H1 (cell line): ENCODE data around the gene TBC1D2. TPM values are rescaled to one million over a fixed set of nuclear protein-coding genes. Genes with fewer than 3 reads are reported as not detected.

Experiments used
- CTCF ChIA-PET: fragments of 300-600 bp; sonication (Branson Sonifier 250); formaldehyde crosslinking; loops from one replicate; lab custom pipeline; 2021; ENCODE audit not compliant: partially characterized antibody; lab: Charles Lee
- POLR2A ChIA-PET: fragments of 300-600 bp; sonication (Branson Sonifier 250); formaldehyde crosslinking; loops from one replicate; lab custom pipeline; 2021; ENCODE audit warnings: inconsistent platforms; ENCODE audit not compliant: partially characterized antibody; lab: Charles Lee
- DNase-seq, 2 experiments: peaks; one replicate each; pipeline versions ENCODE4 v3.0.0 to v3.0.0-alpha.2; 2010 to 2022; ENCODE audit warnings: low spot score in 2 of 2, low read depth in 1 of 2, mixed read lengths in 1 of 2
- FAIRE-seq: peaks from 2 replicates; lab custom pipeline; 2011; peaks lifted over from hg19 to GRCh38; lab: Jason Lieb, UNC
- H2AFZ ChIP-seq: 2 replicates; pipeline ENCODE4 v1.8.1; 2012; ENCODE audit warnings: low read length, inconsistent platforms
- H2AK5ac ChIP-seq: 2 replicates; pipeline ENCODE4 v1.6.1; 2013; ENCODE audit warnings: low read depth, low read length
- H2BK120ac ChIP-seq: replicated peaks from 2 replicates; pipeline ENCODE3; 2013; ENCODE audit warnings: low read depth, low read length, inconsistent platforms
- H2BK12ac ChIP-seq: 2 replicates; pipeline ENCODE4 v1.6.1; 2013; ENCODE audit warnings: low read depth, low read length
- H2BK15ac ChIP-seq: 2 replicates; pipeline ENCODE4 v1.6.1; 2013; ENCODE audit warnings: low read length
- H2BK20ac ChIP-seq: 2 replicates; pipeline ENCODE4 v1.6.1; 2013; ENCODE audit warnings: low read length
- H2BK5ac ChIP-seq: 2 replicates; pipeline ENCODE4 v1.6.1; 2013; ENCODE audit warnings: low read depth, low read length
- H3K14ac ChIP-seq: 2 replicates; pipeline ENCODE4 v1.6.1; 2013; ENCODE audit warnings: inconsistent platforms; ENCODE audit not compliant: insufficient read length
- H3K18ac ChIP-seq: 2 replicates; pipeline ENCODE4 v1.6.1; 2013; ENCODE audit warnings: low read length; ENCODE audit errors: extremely low read depth
- H3K23ac ChIP-seq: 2 replicates; pipeline ENCODE4 v1.6.1; 2013; ENCODE audit warnings: inconsistent platforms; ENCODE audit not compliant: insufficient read length
- H3K23me2 ChIP-seq: 2 replicates; pipeline ENCODE4 v1.6.1; 2013; ENCODE audit warnings: low read depth, low read length
- H3K27ac ChIP-seq: 2 replicates; pipeline ENCODE4 v1.6.1; 2011; ENCODE audit warnings: low read depth, low read length, inconsistent platforms
- H3K27me3 ChIP-seq, 4 experiments: replicated peaks in 1 of 4; 1 replicate in 1 of 4; 2 replicates in 3 of 4; pipeline versions ENCODE4 v1.6.1 to v1.8.1; 2011 to 2013; ENCODE audit warnings: low read length in 3 of 4, mild to moderate bottlenecking in 3 of 4, inconsistent platforms in 2 of 4, mixed read lengths in 2 of 4, moderate library complexity in 1 of 4; ENCODE audit not compliant: control insufficient read depth in 3 of 4, insufficient read depth in 3 of 4; ENCODE audit errors: extremely low read depth in 1 of 4
- H3K36me3 ChIP-seq, 4 experiments: 2 replicates each; pipeline versions ENCODE4 v1.6.1 to v1.8.1; 2011 to 2013; ENCODE audit warnings: mild to moderate bottlenecking in 4 of 4, low read length in 3 of 4, moderate library complexity in 2 of 4, control low read depth in 1 of 4, inconsistent platforms in 1 of 4; ENCODE audit not compliant: insufficient read depth in 4 of 4, control insufficient read depth in 2 of 4
- H3K4ac ChIP-seq: replicated peaks from 2 replicates; pipeline ENCODE3; 2013; ENCODE audit warnings: low read length, low read depth, mixed read lengths, inconsistent platforms; ENCODE audit not compliant: insufficient read length
- H3K4me1 ChIP-seq, 4 experiments: replicated peaks in 1 of 4; 1 replicate in 1 of 4; 2 replicates in 3 of 4; pipeline versions ENCODE4 v1.6.1 to v1.8.1; 2011 to 2013; ENCODE audit warnings: low read length in 3 of 4, inconsistent platforms in 2 of 4, mixed read lengths in 1 of 4; ENCODE audit not compliant: insufficient read depth in 4 of 4, control insufficient read depth in 3 of 4
- H3K4me2 ChIP-seq, 2 experiments: 2 replicates each; pipeline versions ENCODE4 v1.6.1 to v1.8.1; 2011 to 2013; ENCODE audit warnings: low read depth in 2 of 2, low read length in 2 of 2, control low read depth in 1 of 2, inconsistent platforms in 1 of 2, mild to moderate bottlenecking in 1 of 2; ENCODE audit not compliant: insufficient read depth in 1 of 2
- H3K4me3 ChIP-seq, 4 experiments: fragments of 200-600, 300-600 bp in 1 of 4; sonication (generic), shearing (Covaris generic), sonication (Bioruptor Twin) in 1 of 4; 2 replicates each; pipeline versions ENCODE4 v1.5.1 to v1.8.1; 2011 to 2016; ENCODE audit warnings: low read length in 4 of 4, low read depth in 3 of 4, control low read depth in 2 of 4, inconsistent platforms in 2 of 4, mild to moderate bottlenecking in 2 of 4, mixed read lengths in 1 of 4, moderate library complexity in 1 of 4; ENCODE audit not compliant: insufficient read depth in 2 of 4; ENCODE audit errors: extremely low read depth in 1 of 4
- H3K56ac ChIP-seq: replicated peaks from 2 replicates; pipeline ENCODE3; 2013; ENCODE audit warnings: low read depth, mild to moderate bottlenecking, mixed read lengths, low read length, inconsistent platforms; ENCODE audit not compliant: insufficient read length
- H3K79me1 ChIP-seq: 2 replicates; pipeline ENCODE4 v1.6.1; 2013; ENCODE audit warnings: low read depth, low read length, control low read depth
- H3K79me2 ChIP-seq, 2 experiments: 2 replicates each; pipeline versions ENCODE4 v1.6.1 to v1.8.1; 2012 to 2013; ENCODE audit warnings: low read length in 2 of 2, mild to moderate bottlenecking in 2 of 2, inconsistent platforms in 1 of 2; ENCODE audit not compliant: insufficient read depth in 2 of 2, control insufficient read depth in 1 of 2
- H3K9ac ChIP-seq, 4 experiments: replicated peaks in 1 of 4; 1 replicate in 1 of 4; 2 replicates in 3 of 4; pipeline versions ENCODE4 v1.6.1 to v1.8.1; 2011 to 2013; ENCODE audit warnings: low read depth in 3 of 4, low read length in 3 of 4, control low read depth in 2 of 4, mild to moderate bottlenecking in 2 of 4, moderate library complexity in 2 of 4, inconsistent platforms in 1 of 4; ENCODE audit errors: extremely low read depth in 1 of 4
- H3K9me3 ChIP-seq, 2 experiments: 2 replicates each; pipeline versions ENCODE4 v1.6.1 to v1.8.1; 2012 to 2013; ENCODE audit warnings: mild to moderate bottlenecking in 2 of 2, moderate library complexity in 2 of 2, control low read depth in 1 of 2, inconsistent platforms in 1 of 2, low read depth in 1 of 2, low read length in 1 of 2, mixed read lengths in 1 of 2; ENCODE audit not compliant: insufficient read depth in 2 of 2
- H4K20me1 ChIP-seq, 2 experiments: replicated peaks in 1 of 2; 2 replicates each; pipeline versions ENCODE3 to v1.8.1; 2011 to 2013; ENCODE audit warnings: inconsistent platforms in 2 of 2, low read length in 2 of 2, mild to moderate bottlenecking in 1 of 2; ENCODE audit not compliant: insufficient read depth in 2 of 2, control insufficient read depth in 1 of 2
- H4K5ac ChIP-seq: 2 replicates; pipeline ENCODE4 v1.6.1; 2013; ENCODE audit warnings: low read length, low read depth, mixed read lengths, inconsistent platforms; ENCODE audit not compliant: insufficient read length
- H4K8ac ChIP-seq: 2 replicates; pipeline ENCODE4 v1.8.0; 2013; ENCODE audit warnings: mild to moderate bottlenecking, moderate library complexity, low read length, inconsistent platforms; ENCODE audit not compliant: insufficient read depth; ENCODE audit errors: extremely low read depth
- H4K91ac ChIP-seq: replicated peaks from 2 replicates; pipeline ENCODE3; 2013; ENCODE audit warnings: low read length, mixed read lengths, inconsistent platforms; ENCODE audit not compliant: insufficient read length
- BACH1 ChIP-seq: IDR thresholded peaks from 2 replicates; pipeline ENCODE4 v1.6.1; 2012; ENCODE audit warnings: low read length, improper control_type of control experiment
- CBX8 ChIP-seq: fragments of 300-800, 300-1000 bp; sonication (generic); IDR thresholded peaks from 2 replicates; pipeline ENCODE4 v1.7.1; 2016; ENCODE audit warnings: low read depth, low read length, borderline replicate concordance
- CHD2 ChIP-seq: IDR thresholded peaks from 2 replicates; pipeline ENCODE4 v1.6.1; 2012; ENCODE audit warnings: low read length, improper control_type of control experiment
- EZH2 ChIP-seq: fragments of 200-600 bp; sonication (generic); IDR thresholded peaks from 2 replicates; pipeline ENCODE4 v1.7.1; 2012; ENCODE audit warnings: low read depth, mild to moderate bottlenecking, moderate library complexity, low read length, inconsistent platforms; ENCODE audit not compliant: severe bottlenecking
- GTF2F1 ChIP-seq: IDR thresholded peaks from 2 replicates; pipeline ENCODE4 v1.6.1; 2012; ENCODE audit warnings: low read depth, low read length, improper control_type of control experiment, borderline replicate concordance
- JUND ChIP-seq: IDR thresholded peaks from 2 replicates; pipeline ENCODE4 v1.6.1; 2011; ENCODE audit warnings: mild to moderate bottlenecking, improper control_type of control experiment, low read length
- POLR2A ChIP-seq, 2 experiments: IDR thresholded peaks; 1 replicate in 1 of 2; 2 replicates in 1 of 2; pipeline ENCODE4 v1.6.1; 2011; ENCODE audit warnings: low read depth in 2 of 2, low read length in 2 of 2, mild to moderate bottlenecking in 2 of 2; ENCODE audit errors: control extremely low read depth in 1 of 2
- SAP30 ChIP-seq: fragments of 300-600 bp; sonication (generic); IDR thresholded peaks from 2 replicates; pipeline ENCODE4 v1.7.1; 2012; ENCODE audit warnings: low read length, moderate library complexity, mild to moderate bottlenecking, inconsistent platforms; ENCODE audit not compliant: insufficient read depth, insufficient replicate concordance
- SIN3A ChIP-seq, 2 experiments: IDR thresholded peaks in 1 of 2; conservative IDR thresholded peaks in 1 of 2; 2 replicates each; pipeline ENCODE4 v1.6.1; 2011 to 2012; ENCODE audit warnings: low read length in 2 of 2, improper control_type of control experiment in 1 of 2, low read depth in 1 of 2, mild to moderate bottlenecking in 1 of 2
- WGBS, 2 experiments: shearing (Covaris generic) in 1 of 2; methylation state at CpG; one replicate each; pipeline versions ENCODE4 v1.1.6 to v1.1.7; 2013 to 2015; ENCODE audit warnings: low lambda C conversion rate in 2 of 2, mixed read lengths in 2 of 2, inconsistent platforms in 1 of 2, low coverage in 1 of 2, missing lambda C conversion rate in 1 of 2; ENCODE audit not compliant: insufficient replicate concordance in 2 of 2, insufficient coverage in 1 of 2, insufficient read length in 1 of 2; ENCODE audit errors: extremely low coverage in 1 of 2, missing lambda C conversion rate in 1 of 2; 5-methylcytosine and 5-hydroxymethylcytosine counted together
- polyA plus RNA-seq, 7 experiments: library from polyadenylated mRNA; depleted of rRNA in 3 of 7; stranded (reverse) in 5 of 7; unstranded in 2 of 7; fragments of >200 nt in 5 of 7; fragments of 200-250 nt in 2 of 7; gene quantifications; 1 replicate in 5 of 7; 2 replicates in 1 of 7; 4 replicates in 1 of 7; pipeline versions ENCODE4 v1.2.1 to v1.2.3, GENCODE V29; 2011 to 2013; ENCODE audit warnings: missing spikeins in 2 of 7, mixed read lengths in 2 of 7
- total RNA-seq: library from RNA; stranded (reverse); fragmentation: NEBNext Ultra II Directional; extraction: Animal tissue kit (Norgen Biotek cat#: 25700); gene quantifications from 2 replicates; pipeline ENCODE4 v1.2.1, GENCODE V29; 2021
- TF ChIP-seq, protein P1 (sequence below): IDR thresholded peaks from 2 replicates; pipeline ENCODE4 v1.6.1; 2012; ENCODE audit warnings: inconsistent platforms

TBC1D2 gene
- total and polyA plus RNA-seq, 2 of the 8 experiments (the other 6 are each of a cell fraction or from before 2014, with no cell fraction given), result 7.4 TPM

DNA sequence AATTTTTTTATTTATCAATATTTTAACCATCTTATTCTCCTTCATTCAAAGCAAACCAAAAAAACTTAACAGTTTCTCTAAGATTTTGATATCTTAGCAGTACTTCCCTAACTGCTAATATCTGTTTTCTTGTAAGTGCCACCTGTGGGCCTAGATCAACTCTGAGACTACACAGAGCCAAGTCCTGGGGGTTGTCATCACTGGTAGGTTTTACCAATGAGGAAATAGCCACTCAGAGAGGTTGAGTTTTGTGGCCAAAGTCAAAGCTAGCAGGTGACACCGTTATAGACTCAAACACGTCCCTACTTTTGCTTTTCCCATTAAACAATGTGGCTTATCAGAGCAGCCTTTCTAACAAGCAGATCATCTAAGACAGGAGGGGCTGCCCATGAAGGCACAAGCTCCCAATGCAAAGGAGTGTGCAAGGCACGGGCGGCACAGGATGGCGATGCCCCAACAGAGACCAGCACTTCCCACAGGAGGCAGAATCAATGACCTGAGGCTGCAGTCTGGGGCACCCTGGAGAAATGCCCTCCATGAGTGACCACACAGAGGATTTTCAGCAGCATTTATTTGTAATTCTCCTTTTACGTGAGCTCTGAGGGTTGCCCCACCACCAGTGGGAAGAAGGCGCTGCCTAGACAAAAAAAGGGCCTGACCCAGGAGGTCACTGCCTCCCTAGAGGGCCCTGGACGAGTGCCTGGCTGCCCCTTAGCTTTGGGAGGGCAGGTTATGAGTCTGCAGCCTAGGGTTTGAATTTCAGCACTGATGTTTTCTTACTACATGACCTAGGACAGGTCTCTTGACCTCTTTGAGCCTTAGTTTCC is 7.4 kb downstream of the TBC1D2 start:
- no peak overlapping the region for H2BK5ac ChIP-seq
- 90% methylated on average over 8 of the region's 8 CpGs; no CpG with 5 or more reads in 1 of the 2 experiments for WGBS, 2 experiments
- ChIA-PET CTCF (interaction anchor here (0.6 to 1.3 kb wide), 6 partner anchors 13 to 527 kb away, joined by 3 to 5 read pairs (median 3); no protein-coding TSS in a partner anchor), POLR2A (interaction anchor here (1.5 kb wide), 1 partner anchor 21 kb away, joined by 3 read pairs; no protein-coding TSS in a partner anchor)
- no peaks in the 10 kb centered on the region for H3K23me2 ChIP-seq
- H3K79me2 ChIP-seq, result no peaks in the 10 kb centered on the region
- no peak overlapping the region for H3K9ac ChIP-seq
- peaks cover 0 to 4% (median 3%) of the 10 kb centered on the region in 4 experiments; a peak in 4 of 7 replicates for H3K4me1 ChIP-seq
- H3K27ac ChIP-seq, result no peak overlapping the region
- peak overlapping the region; percentile 19 for H4K91ac ChIP-seq
- no peaks in the 10 kb centered on the region for H3K27me3 ChIP-seq
- H4K8ac ChIP-seq, result no peak overlapping the region
- H3K4me2 ChIP-seq, result no peak overlapping the region
- no peak overlapping the region for H2BK120ac ChIP-seq
- H3K4me3 ChIP-seq, result no peak overlapping the region
- H2AK5ac ChIP-seq, result no peak overlapping the region
- H4K20me1 ChIP-seq, result peaks cover 0 to 3% of the 10 kb centered on the region in 2 experiments
- peaks cover 3% of the 10 kb centered on the region; the same call in 1 of the 2 replicates for H3K79me1 ChIP-seq
- no peak for FAIRE-seq
- no peak overlapping the region for H3K4ac ChIP-seq
- no peak overlapping the region for H3K23ac ChIP-seq
- H3K56ac ChIP-seq, result no peak overlapping the region
- no peak overlapping the region for H2BK20ac ChIP-seq
- H3K9me3 ChIP-seq, result no peaks in the 10 kb centered on the region
- H4K5ac ChIP-seq, result no peak overlapping the region
- H3K36me3 ChIP-seq, result no peaks in the 10 kb centered on the region; a peak in 2 of 8 replicates
- peak overlapping the region; percentile 21; the same call in 1 of the 2 replicates for H2BK15ac ChIP-seq
- no peak overlapping the region for H2BK12ac ChIP-seq
- H2AFZ ChIP-seq, result no peak overlapping the region
- H3K14ac ChIP-seq, result no peak overlapping the region
- H3K18ac ChIP-seq, result no peak overlapping the region
- no peak for DNase-seq
- TF ChIP-seq CHD2, result no peak
- no peak for TF ChIP-seq EZH2
- no peak for TF ChIP-seq POLR2A (IDR thresholded peaks at IDR 0.05; ENCODE audit: control extremely low read depth in 1 of 2, low read depth in 2 of 2, low read length in 2 of 2)
- no peak for TF ChIP-seq SIN3A (conservative IDR thresholded peaks at IDR 0.05 in 1 of 2, IDR thresholded peaks at IDR 0.05 in 1 of 2; ENCODE audit: low read depth in 1 of 2, low read length in 2 of 2)
- TF ChIP-seq BACH1, result no peak
- TF ChIP-seq SAP30, result no peak
- TF ChIP-seq CBX8, result no peak
- TF ChIP-seq GTF2F1, result no peak
- no peak for TF ChIP-seq JUND
- TF ChIP-seq, protein P1, sequence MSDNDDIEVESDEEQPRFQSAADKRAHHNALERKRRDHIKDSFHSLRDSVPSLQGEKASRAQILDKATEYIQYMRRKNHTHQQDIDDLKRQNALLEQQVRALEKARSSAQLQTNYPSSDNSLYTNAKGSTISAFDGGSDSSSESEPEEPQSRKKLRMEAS, result no peak
